K562 (cell line): ENCODE results near the gene LRRC7. TPM values are rescaled to one million over a fixed set of nuclear protein-coding genes. Genes with fewer than 3 reads are reported as not detected.

Source experiments
- EGR1 ChIP-seq: fragments of 450-650 bp; conservative IDR thresholded peaks from 2 replicates; pipeline ENCODE4 v1.6.1; 2017; ENCODE audit warnings: mild to moderate bottlenecking
- MGA ChIP-seq: fragments of 450-650 bp; IDR thresholded peaks from 2 replicates; pipeline ENCODE4 v1.6.1; 2016; ENCODE audit warnings: mild to moderate bottlenecking, moderate library complexity
- NCOR1 ChIP-seq: fragments of 450-650 bp; IDR thresholded peaks from 2 replicates; pipeline ENCODE4 v1.6.1; 2016; ENCODE audit warnings: mild to moderate bottlenecking, moderate library complexity
- NELFE ChIP-seq: IDR thresholded peaks from 2 replicates; pipeline ENCODE4 v1.6.1; 2011; ENCODE audit warnings: mild to moderate bottlenecking; ENCODE audit not compliant: insufficient read depth, insufficient read length
- NR2C1 ChIP-seq, 2 experiments: fragments of 450-650 bp; IDR thresholded peaks; 2 replicates each; pipeline ENCODE4 v1.6.1; 2017; ENCODE audit warnings: mild to moderate bottlenecking in 2 of 2, antibody characterized with exemption in 1 of 2, inconsistent platforms in 1 of 2, missing compliant biosample characterization in 1 of 2, missing genetic modification characterization in 1 of 2
- POLR2AphosphoS5 ChIP-seq: IDR thresholded peaks from 2 replicates; pipeline ENCODE4 v1.6.1; 2011; ENCODE audit warnings: mild to moderate bottlenecking, low read depth, low read length, moderate library complexity; ENCODE audit not compliant: control insufficient read depth, insufficient read depth
- RNF2 ChIP-seq: sonication (generic); IDR thresholded peaks from 2 replicates; pipeline ENCODE4 v1.6.1; 2016
- SRSF3 ChIP-seq: fragments of 200-400 bp; formaldehyde crosslinking; IDR thresholded peaks from 2 replicates; pipeline ENCODE4 v1.6.1; 2016; ENCODE audit warnings: mild to moderate bottlenecking, low read length, moderate library complexity; ENCODE audit not compliant: insufficient read depth
- TAF15 ChIP-seq: fragments of 200-400 bp; formaldehyde crosslinking; IDR thresholded peaks from 2 replicates; pipeline ENCODE4 v1.6.1; 2017; ENCODE audit warnings: mild to moderate bottlenecking, low read depth, low read length, moderate library complexity
- U2AF2 ChIP-seq: fragments of 200-400 bp; formaldehyde crosslinking; optimal IDR thresholded peaks from 2 replicates; pipeline ENCODE3; 2017; ENCODE audit warnings: low read depth, mild to moderate bottlenecking, low read length
- ZBTB9 ChIP-seq: fragments of 450-650 bp; formaldehyde crosslinking; IDR thresholded peaks from 2 replicates; pipeline ENCODE4 v1.4.0; 2020; ENCODE audit warnings: mild to moderate bottlenecking, moderate library complexity
- ZNF239 ChIP-seq: fragments of 250-450 bp; sonication (Bioruptor Pico); IDR thresholded peaks from 2 replicates; pipeline ENCODE4 v1.4.0; 2020; ENCODE audit warnings: mild to moderate bottlenecking
- polyA plus RNA-seq, 8 experiments: library from polyadenylated mRNA; depleted of rRNA in 4 of 8; stranded (reverse) in 5 of 8; unstranded in 3 of 8; fragments of >200 nt; fragmentation: Nextera tagmentation in 2 of 8; fragmentation: Illumina TruSeq in 1 of 8; extraction: Ambion mirVana in 2 of 8; extraction: Trizol in 1 of 8; gene quantifications; 2 replicates each; pipeline versions ENCODE4 v1.2.1 to v1.2.3, GENCODE V29; 2011 to 2014; ENCODE audit warnings: inconsistent platforms in 1 of 8, missing spikeins in 1 of 8
- total RNA-seq, 7 experiments: library from RNA; depleted of rRNA in 6 of 7; stranded (reverse); fragments of >200 nt in 6 of 7; fragmentation: Illumina TruSeq in 2 of 7; extraction: Trizol in 2 of 7; gene quantifications; 2 replicates each; pipeline versions ENCODE4 v1.2.1 to v1.2.3, GENCODE V29; 2011 to 2021; ENCODE audit warnings: low replicate concordance in 1 of 7
- TF ChIP-seq, protein P1 (sequence below): fragments of 450-650 bp; IDR thresholded peaks from 2 replicates; pipeline ENCODE4 v1.6.1; 2016

The LRRC7 gene
- total and polyA plus RNA-seq, 9 of the 15 experiments (the other 6 are each of a cell fraction or from before 2014, with no cell fraction given), result 0.09 to 0.94 (median 0.49) TPM

DNA sequence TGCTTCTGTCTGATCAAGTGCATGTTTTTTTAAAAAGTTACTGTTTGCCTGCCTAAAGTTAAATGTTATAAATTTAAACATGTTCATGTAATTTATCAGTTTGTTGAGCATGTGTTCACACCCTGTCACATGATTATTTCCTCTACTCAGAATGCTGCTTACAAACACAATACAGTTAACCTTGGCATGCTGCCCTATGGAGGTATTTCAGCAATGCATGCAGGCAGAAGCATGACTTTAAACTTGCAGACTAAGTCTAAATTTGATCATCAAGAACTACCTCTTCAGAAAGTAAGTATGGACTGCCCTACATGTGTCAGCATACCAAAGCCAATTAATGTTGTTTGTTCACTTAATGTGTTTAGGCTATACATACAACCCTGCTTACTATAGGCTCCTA, 476.1 kb downstream of the LRRC7 start (continued):
- TF ChIP-seq ZBTB9, result no peak
- no peak for TF ChIP-seq RNF2
- TF ChIP-seq SRSF3, result no peak
- no peak for TF ChIP-seq POLR2AphosphoS5
- TF ChIP-seq NCOR1, result no peak
- no peak for TF ChIP-seq U2AF2
- TF ChIP-seq ZNF239 (CRISPR knock-in tag), result 0 out of 2 replicates have a peak, but pooled peaks have one; percentile 12
- TF ChIP-seq, protein P1, sequence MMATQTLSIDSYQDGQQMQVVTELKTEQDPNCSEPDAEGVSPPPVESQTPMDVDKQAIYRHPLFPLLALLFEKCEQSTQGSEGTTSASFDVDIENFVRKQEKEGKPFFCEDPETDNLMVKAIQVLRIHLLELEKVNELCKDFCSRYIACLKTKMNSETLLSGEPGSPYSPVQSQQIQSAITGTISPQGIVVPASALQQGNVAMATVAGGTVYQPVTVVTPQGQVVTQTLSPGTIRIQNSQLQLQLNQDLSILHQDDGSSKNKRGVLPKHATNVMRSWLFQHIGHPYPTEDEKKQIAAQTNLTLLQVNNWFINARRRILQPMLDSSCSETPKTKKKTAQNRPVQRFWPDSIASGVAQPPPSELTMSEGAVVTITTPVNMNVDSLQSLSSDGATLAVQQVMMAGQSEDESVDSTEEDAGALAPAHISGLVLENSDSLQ, result no peak
- TF ChIP-seq NELFE, result no peak
- no peak for TF ChIP-seq EGR1
- TF ChIP-seq NR2C1 (IDR thresholded peaks at IDR 0.05), result no peak
- TF ChIP-seq NR2C1 (tag; IDR thresholded peaks at IDR 0.05), result 0 out of 2 replicates have a peak, but pooled peaks have one; percentile 27
- TF ChIP-seq TAF15, result no peak
- TF ChIP-seq MGA, result peak; percentile 76
